Measurements from ENCODE around the gene CELA1.

CELA1 gene
- long read RNA-seq, result 0 reads

DNA sequence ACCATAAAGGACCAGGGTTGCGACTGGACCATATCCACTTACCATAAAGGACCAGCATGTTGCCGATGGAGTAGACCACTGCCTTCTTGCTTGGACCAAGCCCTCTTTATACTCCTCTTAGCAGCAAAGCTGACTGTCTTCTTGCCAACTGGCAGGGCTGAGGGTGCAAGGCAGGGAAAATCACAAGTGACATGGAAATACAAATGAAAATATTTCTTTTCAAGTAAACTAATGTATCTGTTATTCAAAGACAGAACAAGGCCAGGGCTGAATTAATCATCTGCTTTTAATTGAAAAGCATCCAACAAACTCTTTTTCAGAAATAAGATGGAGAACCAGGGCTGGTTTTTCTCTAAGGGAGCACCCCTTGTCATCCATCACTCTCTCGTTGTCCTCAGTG is at the start of gene CELA1:
CELA1 (minus strand) TSS at position 99 of the 400 bp plus-strand sequence; CDS start at position 58, 41 bp downstream.
- DNase-seq (ENCODE audit: low read depth in 1 of 2, low spot score in 1 of 2), result no peak
- TF ChIP-seq POLR2AphosphoS5 (IDR thresholded peaks at IDR 0.05; ENCODE audit: low read depth), result no peak
- TF ChIP-seq SPI1 (IDR thresholded peaks at IDR 0.05; ENCODE audit: borderline replicate concordance, low read depth), result no peak
- TF ChIP-seq, protein P1, sequence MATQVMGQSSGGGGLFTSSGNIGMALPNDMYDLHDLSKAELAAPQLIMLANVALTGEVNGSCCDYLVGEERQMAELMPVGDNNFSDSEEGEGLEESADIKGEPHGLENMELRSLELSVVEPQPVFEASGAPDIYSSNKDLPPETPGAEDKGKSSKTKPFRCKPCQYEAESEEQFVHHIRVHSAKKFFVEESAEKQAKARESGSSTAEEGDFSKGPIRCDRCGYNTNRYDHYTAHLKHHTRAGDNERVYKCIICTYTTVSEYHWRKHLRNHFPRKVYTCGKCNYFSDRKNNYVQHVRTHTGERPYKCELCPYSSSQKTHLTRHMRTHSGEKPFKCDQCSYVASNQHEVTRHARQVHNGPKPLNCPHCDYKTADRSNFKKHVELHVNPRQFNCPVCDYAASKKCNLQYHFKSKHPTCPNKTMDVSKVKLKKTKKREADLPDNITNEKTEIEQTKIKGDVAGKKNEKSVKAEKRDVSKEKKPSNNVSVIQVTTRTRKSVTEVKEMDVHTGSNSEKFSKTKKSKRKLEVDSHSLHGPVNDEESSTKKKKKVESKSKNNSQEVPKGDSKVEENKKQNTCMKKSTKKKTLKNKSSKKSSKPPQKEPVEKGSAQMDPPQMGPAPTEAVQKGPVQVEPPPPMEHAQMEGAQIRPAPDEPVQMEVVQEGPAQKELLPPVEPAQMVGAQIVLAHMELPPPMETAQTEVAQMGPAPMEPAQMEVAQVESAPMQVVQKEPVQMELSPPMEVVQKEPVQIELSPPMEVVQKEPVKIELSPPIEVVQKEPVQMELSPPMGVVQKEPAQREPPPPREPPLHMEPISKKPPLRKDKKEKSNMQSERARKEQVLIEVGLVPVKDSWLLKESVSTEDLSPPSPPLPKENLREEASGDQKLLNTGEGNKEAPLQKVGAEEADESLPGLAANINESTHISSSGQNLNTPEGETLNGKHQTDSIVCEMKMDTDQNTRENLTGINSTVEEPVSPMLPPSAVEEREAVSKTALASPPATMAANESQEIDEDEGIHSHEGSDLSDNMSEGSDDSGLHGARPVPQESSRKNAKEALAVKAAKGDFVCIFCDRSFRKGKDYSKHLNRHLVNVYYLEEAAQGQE (IDR thresholded peaks at IDR 0.05; ENCODE audit: insufficient replicate concordance, low read depth), result no peak
- TF ChIP-seq, protein P2, sequence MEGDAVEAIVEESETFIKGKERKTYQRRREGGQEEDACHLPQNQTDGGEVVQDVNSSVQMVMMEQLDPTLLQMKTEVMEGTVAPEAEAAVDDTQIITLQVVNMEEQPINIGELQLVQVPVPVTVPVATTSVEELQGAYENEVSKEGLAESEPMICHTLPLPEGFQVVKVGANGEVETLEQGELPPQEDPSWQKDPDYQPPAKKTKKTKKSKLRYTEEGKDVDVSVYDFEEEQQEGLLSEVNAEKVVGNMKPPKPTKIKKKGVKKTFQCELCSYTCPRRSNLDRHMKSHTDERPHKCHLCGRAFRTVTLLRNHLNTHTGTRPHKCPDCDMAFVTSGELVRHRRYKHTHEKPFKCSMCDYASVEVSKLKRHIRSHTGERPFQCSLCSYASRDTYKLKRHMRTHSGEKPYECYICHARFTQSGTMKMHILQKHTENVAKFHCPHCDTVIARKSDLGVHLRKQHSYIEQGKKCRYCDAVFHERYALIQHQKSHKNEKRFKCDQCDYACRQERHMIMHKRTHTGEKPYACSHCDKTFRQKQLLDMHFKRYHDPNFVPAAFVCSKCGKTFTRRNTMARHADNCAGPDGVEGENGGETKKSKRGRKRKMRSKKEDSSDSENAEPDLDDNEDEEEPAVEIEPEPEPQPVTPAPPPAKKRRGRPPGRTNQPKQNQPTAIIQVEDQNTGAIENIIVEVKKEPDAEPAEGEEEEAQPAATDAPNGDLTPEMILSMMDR (IDR thresholded peaks at IDR 0.05; ENCODE audit: insufficient read depth, low read length), result no peak
- TF ChIP-seq GABPA (IDR thresholded peaks at IDR 0.05; ENCODE audit: low read depth), result no peak
- no peak within 1 kb of the TSS for H3K4me3 ChIP-seq (replicated peaks; ENCODE audit: insufficient read depth, low read length)
- no peaks in the 10 kb centered on the region for H3K27me3 ChIP-seq (ENCODE audit: insufficient read depth, poor library complexity, severe bottlenecking)
- H3K27ac ChIP-seq (replicated peaks), result no peak within 1 kb of the TSS

DNA sequence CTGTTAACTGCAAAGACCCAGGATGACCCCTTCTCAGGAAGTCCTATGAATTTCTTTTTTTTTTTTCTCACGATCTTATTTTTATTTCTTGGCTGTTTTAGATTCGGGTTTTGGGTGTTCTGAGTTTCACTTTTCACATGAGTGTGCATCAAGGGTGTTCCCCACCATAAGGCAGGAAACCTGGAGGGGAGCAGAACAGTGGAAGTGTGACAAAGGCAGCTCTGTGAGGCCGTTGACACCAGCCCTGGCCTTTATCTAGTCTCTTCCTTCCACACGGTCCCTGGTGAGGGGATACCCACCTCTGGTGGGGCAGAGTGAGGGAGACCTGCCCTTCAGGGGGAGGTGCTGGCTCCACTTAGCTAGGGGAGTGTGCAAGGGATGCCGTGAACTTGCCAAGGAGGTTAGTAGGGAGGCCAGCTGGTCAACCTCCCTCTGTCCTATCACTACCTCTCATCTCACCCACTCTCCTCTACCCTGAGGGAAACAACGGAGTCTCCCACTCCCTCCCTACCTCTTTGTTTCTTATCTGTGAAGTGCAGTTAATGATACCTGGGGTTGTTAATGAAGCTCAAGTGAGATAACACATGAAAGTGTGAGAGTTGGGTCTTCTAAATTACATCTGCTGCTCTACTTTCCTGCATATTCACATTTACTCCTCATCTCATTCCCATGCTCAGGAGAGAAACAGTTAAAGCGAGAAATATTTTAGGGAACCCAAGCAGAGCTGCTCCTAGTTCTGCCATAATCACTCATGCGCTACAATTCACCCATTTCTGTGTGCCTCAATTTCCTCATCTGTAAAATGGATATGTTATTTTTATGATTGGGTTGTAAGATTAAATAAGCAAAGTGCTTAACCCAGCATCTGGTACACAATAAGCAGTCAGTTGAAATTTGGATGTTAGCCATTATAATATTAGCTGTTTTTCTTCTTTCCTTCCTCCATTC is 49.1 kb upstream of the CELA1 start:
- H3K27me3 ChIP-seq (ENCODE audit: insufficient read depth, poor library complexity, severe bottlenecking), result no peaks in the 10 kb centered on the region
- no peak overlapping the region for H3K27ac ChIP-seq (replicated peaks)
- TF ChIP-seq, protein P1 (IDR thresholded peaks at IDR 0.05; ENCODE audit: insufficient replicate concordance, low read depth), result no peak
- no peak for TF ChIP-seq SPI1 (IDR thresholded peaks at IDR 0.05; ENCODE audit: borderline replicate concordance, low read depth)
- no peak for TF ChIP-seq GABPA (IDR thresholded peaks at IDR 0.05; ENCODE audit: low read depth)
- TF ChIP-seq POLR2AphosphoS5 (IDR thresholded peaks at IDR 0.05; ENCODE audit: low read depth), result no peak
- TF ChIP-seq, protein P2 (IDR thresholded peaks at IDR 0.05; ENCODE audit: insufficient read depth, low read length), result no peak
- DNase-seq (ENCODE audit: low read depth in 1 of 2, low spot score in 1 of 2), result no peak
- H3K4me3 ChIP-seq (replicated peaks; ENCODE audit: insufficient read depth, low read length), result no peak overlapping the region

DNA sequence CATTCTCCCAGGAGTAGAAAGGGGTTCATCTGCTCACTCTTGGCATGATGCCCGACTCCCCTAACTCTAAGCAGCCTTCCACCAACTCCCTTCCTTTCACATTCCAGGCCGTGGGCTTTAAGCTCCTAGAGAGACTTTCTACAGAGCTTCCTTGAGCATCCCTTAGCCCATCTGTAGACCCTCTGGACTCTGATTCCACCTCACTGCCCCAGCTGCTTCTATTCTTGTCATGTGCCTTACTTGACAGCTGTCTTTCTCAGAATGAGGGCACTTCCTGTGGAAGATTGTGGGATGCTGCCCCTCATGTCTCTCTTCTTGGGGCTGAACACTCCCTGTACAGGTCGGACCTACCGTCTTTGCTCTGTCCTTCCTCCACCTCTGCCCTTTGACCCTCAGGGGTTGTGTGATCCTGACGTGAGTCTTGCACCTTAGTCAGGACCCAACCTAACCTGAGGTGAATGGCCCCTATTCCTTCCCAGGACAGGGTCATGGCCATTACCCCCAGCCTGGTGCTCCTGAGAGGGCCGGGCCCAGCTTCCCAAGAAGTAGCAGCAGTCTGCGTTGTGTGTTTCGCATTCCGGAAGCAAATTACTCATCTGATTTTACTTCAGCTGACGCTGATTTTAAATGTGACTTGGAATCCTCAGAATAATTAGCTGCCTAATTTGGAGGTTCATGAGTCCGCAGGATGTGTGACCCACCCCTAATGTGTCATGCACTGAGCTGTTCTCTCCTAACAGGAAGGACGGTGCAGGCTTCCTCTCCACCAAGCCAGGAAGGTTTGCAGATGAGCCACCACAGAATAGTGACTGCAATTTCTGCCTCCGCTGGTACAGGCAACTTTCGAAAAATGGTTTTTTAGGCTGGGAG is 47.4 kb upstream of the CELA1 start:
- H3K4me3 ChIP-seq (replicated peaks; ENCODE audit: insufficient read depth, low read length), result no peak overlapping the region
- TF ChIP-seq SPI1 (IDR thresholded peaks at IDR 0.05; ENCODE audit: borderline replicate concordance, low read depth) (no peak), POLR2AphosphoS5 (IDR thresholded peaks at IDR 0.05; ENCODE audit: low read depth) (no peak), GABPA (IDR thresholded peaks at IDR 0.05; ENCODE audit: low read depth) (no peak)
- TF ChIP-seq, protein P2 (IDR thresholded peaks at IDR 0.05; ENCODE audit: insufficient read depth, low read length), result no peak
- TF ChIP-seq, protein P1 (IDR thresholded peaks at IDR 0.05; ENCODE audit: insufficient replicate concordance, low read depth), result no peak
- peak; percentile 63 to 70 for DNase-seq (ENCODE audit: low read depth in 1 of 2, low spot score in 1 of 2)
- H3K27me3 ChIP-seq (ENCODE audit: insufficient read depth, poor library complexity, severe bottlenecking), result no peaks in the 10 kb centered on the region
- H3K27ac ChIP-seq (replicated peaks), result 0 out of 2 replicates have a peak overlapping the region, but pooled peaks have one; percentile 19

Data from HL-60 (cell line).